K562 (cell line): ENCODE measurements around the gene ST7. TPM values are rescaled to one million over a fixed set of nuclear protein-coding genes. Genes with fewer than 3 reads are reported as not detected.

ENCODE experiments used
- JUND ChIP-seq, 2 experiments: IDR thresholded peaks; 2 replicates in 1 of 2; 3 replicates in 1 of 2; pipeline ENCODE4 v1.6.1; 2011; ENCODE audit warnings: borderline replicate concordance in 2 of 2, low read depth in 2 of 2, low read length in 2 of 2, improper control_type of control experiment in 1 of 2, missing biosample characterization in 1 of 2, missing genetic modification characterization in 1 of 2, missing genetic modification reagents in 1 of 2
- SIN3B ChIP-seq: fragments of 450-650 bp; IDR thresholded peaks from 2 replicates; pipeline ENCODE4 v1.6.1; 2017; ENCODE audit warnings: low read depth, mild to moderate bottlenecking, moderate library complexity
- ZFP1 ChIP-seq: fragments of 450-650 bp; formaldehyde crosslinking; IDR thresholded peaks from 2 replicates; pipeline ENCODE4 v1.4.0; 2020; ENCODE audit warnings: mild to moderate bottlenecking, mixed read lengths
- polyA plus RNA-seq, 8 experiments: library from polyadenylated mRNA; depleted of rRNA in 4 of 8; stranded (reverse) in 5 of 8; unstranded in 3 of 8; fragments of >200 nt; fragmentation: Nextera tagmentation in 2 of 8; fragmentation: Illumina TruSeq in 1 of 8; extraction: Ambion mirVana in 2 of 8; extraction: Trizol in 1 of 8; gene quantifications; 2 replicates each; pipeline versions ENCODE4 v1.2.1 to v1.2.3, GENCODE V29; 2011 to 2014; ENCODE audit warnings: inconsistent platforms in 1 of 8, missing spikeins in 1 of 8
- total RNA-seq, 7 experiments: library from RNA; depleted of rRNA in 6 of 7; stranded (reverse); fragments of >200 nt in 6 of 7; fragmentation: Illumina TruSeq in 2 of 7; extraction: Trizol in 2 of 7; gene quantifications; 2 replicates each; pipeline versions ENCODE4 v1.2.1 to v1.2.3, GENCODE V29; 2011 to 2021; ENCODE audit warnings: low replicate concordance in 1 of 7
- TF ChIP-seq, protein P1 (sequence below): fragments of 450-650 bp; IDR thresholded peaks from 2 replicates; pipeline ENCODE4 v1.6.1; 2016; ENCODE audit warnings: mild to moderate bottlenecking, moderate library complexity
- TF ChIP-seq, protein P2 (sequence below): fragments of 450-650 bp; IDR thresholded peaks from 2 replicates; pipeline ENCODE4 v1.6.1; 2016; ENCODE audit warnings: antibody characterized with exemption
- TF ChIP-seq, protein P3 (sequence below): sonication (generic); formaldehyde crosslinking; IDR thresholded peaks from 2 replicates; pipeline ENCODE4 v1.9.0; 2022; ENCODE audit warnings: mild to moderate bottlenecking, missing genetic modification reagents
- TF ChIP-seq, protein P4 (sequence below): IDR thresholded peaks from 2 replicates; pipeline ENCODE4 v1.6.1; 2016; ENCODE audit warnings: missing genetic modification characterization, missing compliant biosample characterization
- TF ChIP-seq, protein P5 (sequence below): sonication (generic); formaldehyde crosslinking; IDR thresholded peaks from 2 replicates; pipeline ENCODE4 v1.8.1; 2023; ENCODE audit warnings: mild to moderate bottlenecking, missing genetic modification reagents

The ST7 gene
- total and polyA plus RNA-seq, 9 of the 15 experiments (the other 6 are each of a cell fraction or from before 2014, with no cell fraction given), result 23.9 to 56.3 (median 36.9) TPM

DNA sequence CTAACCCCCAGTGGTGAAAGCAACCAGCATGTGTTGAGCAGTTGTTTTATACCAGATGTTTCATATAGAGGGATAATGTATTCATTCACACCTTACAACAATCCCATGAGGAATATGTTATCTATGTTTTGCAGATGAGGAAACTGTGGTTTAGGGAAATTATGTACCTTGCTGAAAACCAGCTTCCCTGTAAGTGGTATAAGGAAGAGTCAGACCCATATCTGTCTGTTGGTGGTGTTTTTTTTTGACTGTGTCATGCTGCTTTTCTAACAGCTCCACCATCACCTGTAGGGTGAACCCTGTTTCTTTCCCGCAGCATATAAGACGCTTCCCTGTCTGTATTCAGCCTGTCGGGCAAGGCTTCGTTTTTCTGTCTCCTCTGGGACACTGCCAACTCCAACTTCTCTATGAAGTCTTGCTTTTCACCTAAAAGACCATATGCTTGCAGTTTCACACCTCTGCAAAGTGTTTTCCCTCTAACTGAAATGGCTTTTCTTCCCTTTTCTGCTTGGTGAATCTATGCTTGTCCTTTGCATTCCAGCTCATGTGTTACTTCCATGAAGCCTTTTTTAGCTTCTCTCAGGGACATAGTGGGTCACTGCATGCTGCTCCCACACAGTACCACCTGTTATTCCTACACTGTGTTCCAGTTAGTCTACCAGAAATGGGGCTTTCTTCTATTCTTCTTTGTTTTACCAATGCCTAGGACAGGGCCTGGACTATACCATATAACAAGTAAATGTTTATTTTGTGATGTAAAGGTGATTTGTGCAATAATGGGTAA lies 92.8 kb downstream of the ST7 start (continued):
- TF ChIP-seq, protein P1, sequence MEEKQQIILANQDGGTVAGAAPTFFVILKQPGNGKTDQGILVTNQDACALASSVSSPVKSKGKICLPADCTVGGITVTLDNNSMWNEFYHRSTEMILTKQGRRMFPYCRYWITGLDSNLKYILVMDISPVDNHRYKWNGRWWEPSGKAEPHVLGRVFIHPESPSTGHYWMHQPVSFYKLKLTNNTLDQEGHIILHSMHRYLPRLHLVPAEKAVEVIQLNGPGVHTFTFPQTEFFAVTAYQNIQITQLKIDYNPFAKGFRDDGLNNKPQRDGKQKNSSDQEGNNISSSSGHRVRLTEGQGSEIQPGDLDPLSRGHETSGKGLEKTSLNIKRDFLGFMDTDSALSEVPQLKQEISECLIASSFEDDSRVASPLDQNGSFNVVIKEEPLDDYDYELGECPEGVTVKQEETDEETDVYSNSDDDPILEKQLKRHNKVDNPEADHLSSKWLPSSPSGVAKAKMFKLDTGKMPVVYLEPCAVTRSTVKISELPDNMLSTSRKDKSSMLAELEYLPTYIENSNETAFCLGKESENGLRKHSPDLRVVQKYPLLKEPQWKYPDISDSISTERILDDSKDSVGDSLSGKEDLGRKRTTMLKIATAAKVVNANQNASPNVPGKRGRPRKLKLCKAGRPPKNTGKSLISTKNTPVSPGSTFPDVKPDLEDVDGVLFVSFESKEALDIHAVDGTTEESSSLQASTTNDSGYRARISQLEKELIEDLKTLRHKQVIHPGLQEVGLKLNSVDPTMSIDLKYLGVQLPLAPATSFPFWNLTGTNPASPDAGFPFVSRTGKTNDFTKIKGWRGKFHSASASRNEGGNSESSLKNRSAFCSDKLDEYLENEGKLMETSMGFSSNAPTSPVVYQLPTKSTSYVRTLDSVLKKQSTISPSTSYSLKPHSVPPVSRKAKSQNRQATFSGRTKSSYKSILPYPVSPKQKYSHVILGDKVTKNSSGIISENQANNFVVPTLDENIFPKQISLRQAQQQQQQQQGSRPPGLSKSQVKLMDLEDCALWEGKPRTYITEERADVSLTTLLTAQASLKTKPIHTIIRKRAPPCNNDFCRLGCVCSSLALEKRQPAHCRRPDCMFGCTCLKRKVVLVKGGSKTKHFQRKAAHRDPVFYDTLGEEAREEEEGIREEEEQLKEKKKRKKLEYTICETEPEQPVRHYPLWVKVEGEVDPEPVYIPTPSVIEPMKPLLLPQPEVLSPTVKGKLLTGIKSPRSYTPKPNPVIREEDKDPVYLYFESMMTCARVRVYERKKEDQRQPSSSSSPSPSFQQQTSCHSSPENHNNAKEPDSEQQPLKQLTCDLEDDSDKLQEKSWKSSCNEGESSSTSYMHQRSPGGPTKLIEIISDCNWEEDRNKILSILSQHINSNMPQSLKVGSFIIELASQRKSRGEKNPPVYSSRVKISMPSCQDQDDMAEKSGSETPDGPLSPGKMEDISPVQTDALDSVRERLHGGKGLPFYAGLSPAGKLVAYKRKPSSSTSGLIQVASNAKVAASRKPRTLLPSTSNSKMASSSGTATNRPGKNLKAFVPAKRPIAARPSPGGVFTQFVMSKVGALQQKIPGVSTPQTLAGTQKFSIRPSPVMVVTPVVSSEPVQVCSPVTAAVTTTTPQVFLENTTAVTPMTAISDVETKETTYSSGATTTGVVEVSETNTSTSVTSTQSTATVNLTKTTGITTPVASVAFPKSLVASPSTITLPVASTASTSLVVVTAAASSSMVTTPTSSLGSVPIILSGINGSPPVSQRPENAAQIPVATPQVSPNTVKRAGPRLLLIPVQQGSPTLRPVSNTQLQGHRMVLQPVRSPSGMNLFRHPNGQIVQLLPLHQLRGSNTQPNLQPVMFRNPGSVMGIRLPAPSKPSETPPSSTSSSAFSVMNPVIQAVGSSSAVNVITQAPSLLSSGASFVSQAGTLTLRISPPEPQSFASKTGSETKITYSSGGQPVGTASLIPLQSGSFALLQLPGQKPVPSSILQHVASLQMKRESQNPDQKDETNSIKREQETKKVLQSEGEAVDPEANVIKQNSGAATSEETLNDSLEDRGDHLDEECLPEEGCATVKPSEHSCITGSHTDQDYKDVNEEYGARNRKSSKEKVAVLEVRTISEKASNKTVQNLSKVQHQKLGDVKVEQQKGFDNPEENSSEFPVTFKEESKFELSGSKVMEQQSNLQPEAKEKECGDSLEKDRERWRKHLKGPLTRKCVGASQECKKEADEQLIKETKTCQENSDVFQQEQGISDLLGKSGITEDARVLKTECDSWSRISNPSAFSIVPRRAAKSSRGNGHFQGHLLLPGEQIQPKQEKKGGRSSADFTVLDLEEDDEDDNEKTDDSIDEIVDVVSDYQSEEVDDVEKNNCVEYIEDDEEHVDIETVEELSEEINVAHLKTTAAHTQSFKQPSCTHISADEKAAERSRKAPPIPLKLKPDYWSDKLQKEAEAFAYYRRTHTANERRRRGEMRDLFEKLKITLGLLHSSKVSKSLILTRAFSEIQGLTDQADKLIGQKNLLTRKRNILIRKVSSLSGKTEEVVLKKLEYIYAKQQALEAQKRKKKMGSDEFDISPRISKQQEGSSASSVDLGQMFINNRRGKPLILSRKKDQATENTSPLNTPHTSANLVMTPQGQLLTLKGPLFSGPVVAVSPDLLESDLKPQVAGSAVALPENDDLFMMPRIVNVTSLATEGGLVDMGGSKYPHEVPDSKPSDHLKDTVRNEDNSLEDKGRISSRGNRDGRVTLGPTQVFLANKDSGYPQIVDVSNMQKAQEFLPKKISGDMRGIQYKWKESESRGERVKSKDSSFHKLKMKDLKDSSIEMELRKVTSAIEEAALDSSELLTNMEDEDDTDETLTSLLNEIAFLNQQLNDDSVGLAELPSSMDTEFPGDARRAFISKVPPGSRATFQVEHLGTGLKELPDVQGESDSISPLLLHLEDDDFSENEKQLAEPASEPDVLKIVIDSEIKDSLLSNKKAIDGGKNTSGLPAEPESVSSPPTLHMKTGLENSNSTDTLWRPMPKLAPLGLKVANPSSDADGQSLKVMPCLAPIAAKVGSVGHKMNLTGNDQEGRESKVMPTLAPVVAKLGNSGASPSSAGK, result peak; percentile 9; the same call in 1 of the 2 replicates
- TF ChIP-seq, protein P2, sequence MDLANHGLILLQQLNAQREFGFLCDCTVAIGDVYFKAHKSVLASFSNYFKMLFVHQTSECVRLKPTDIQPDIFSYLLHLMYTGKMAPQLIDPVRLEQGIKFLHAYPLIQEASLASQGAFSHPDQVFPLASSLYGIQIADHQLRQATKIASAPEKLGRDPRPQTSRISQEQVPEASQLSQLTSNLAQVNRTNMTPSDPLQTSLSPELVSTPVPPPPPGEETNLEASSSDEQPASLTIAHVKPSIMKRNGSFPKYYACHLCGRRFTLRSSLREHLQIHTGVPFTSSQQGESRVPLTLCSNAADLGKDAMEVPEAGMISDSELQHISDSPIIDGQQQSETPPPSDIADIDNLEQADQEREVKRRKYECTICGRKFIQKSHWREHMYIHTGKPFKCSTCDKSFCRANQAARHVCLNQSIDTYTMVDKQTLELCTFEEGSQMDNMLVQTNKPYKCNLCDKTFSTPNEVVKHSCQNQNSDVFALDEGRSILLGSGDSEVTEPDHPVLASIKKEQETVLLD, result no peak
- TF ChIP-seq JUND (IDR thresholded peaks at IDR 0.05; ENCODE audit: borderline replicate concordance, low read depth, low read length) (peak; percentile 20; the same call in 1 of the 2 replicates), JUND (tag; IDR thresholded peaks at IDR 0.05; ENCODE audit: borderline replicate concordance, low read depth, low read length) (no peak), ZFP1 (CRISPR knock-in tag) (no peak), SIN3B (no peak)
- TF ChIP-seq, protein P3, sequence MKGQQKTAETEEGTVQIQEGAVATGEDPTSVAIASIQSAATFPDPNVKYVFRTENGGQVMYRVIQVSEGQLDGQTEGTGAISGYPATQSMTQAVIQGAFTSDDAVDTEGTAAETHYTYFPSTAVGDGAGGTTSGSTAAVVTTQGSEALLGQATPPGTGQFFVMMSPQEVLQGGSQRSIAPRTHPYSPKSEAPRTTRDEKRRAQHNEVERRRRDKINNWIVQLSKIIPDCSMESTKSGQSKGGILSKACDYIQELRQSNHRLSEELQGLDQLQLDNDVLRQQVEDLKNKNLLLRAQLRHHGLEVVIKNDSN (CRISPR knock-in tag), result no peak
- TF ChIP-seq, protein P4, sequence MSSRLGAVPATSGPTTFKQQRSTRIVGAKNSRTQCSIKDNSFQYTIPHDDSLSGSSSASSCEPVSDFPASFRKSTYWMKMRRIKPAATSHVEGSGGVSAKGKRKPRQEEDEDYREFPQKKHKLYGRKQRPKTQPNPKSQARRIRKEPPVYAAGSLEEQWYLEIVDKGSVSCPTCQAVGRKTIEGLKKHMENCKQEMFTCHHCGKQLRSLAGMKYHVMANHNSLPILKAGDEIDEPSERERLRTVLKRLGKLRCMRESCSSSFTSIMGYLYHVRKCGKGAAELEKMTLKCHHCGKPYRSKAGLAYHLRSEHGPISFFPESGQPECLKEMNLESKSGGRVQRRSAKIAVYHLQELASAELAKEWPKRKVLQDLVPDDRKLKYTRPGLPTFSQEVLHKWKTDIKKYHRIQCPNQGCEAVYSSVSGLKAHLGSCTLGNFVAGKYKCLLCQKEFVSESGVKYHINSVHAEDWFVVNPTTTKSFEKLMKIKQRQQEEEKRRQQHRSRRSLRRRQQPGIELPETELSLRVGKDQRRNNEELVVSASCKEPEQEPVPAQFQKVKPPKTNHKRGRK (tag), result no peak
- TF ChIP-seq, protein P5, sequence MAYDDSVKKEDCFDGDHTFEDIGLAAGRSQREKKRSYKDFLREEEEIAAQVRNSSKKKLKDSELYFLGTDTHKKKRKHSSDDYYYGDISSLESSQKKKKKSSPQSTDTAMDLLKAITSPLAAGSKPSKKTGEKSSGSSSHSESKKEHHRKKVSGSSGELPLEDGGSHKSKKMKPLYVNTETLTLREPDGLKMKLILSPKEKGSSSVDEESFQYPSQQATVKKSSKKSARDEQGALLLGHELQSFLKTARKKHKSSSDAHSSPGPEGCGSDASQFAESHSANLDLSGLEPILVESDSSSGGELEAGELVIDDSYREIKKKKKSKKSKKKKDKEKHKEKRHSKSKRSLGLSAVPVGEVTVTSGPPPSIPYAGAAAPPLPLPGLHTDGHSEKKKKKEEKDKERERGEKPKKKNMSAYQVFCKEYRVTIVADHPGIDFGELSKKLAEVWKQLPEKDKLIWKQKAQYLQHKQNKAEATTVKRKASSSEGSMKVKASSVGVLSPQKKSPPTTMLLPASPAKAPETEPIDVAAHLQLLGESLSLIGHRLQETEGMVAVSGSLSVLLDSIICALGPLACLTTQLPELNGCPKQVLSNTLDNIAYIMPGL (CRISPR knock-in tag), result no peak
